Measurements from ENCODE around the gene GABRG3.

GABRG3 gene

GRCh38 chr15:27512281-27513001 lies 541.5 kb downstream of the GABRG3 start:
- DNase-seq (ENCODE audit: low spot score in 2 of 2) (no peak), ATAC-seq (no peak)
- Mint-ChIP-seq H3K4me1 (no peaks in the 10 kb centered on the region), H3K36me3 (no peaks in the 10 kb centered on the region), H3K9me3 (peaks cover 35% of the 10 kb centered on the region), H3K27ac (no peak overlapping the region), H3K4me3 (no peak overlapping the region)

- no peak overlapping the region for H3K4me3 Mint-ChIP-seq
- H3K27ac Mint-ChIP-seq, result no peak overlapping the region
- DNase-seq (ENCODE audit: low spot score in 2 of 2) (no peak), ATAC-seq (no peak)
- H3K4me1 Mint-ChIP-seq, result no peaks in the 10 kb centered on the region
- H3K36me3 Mint-ChIP-seq, result no peaks in the 10 kb centered on the region
- H3K9me3 Mint-ChIP-seq, result peaks cover 34% of the 10 kb centered on the region
Observed at GRCh38 chr15:27514526-27514925, 543.5 kb downstream of the GABRG3 start.

- no peaks in the 10 kb centered on the region for H3K36me3 Mint-ChIP-seq
Observed at GRCh38 chr15:27527490-27528067, 556.6 kb downstream of the GABRG3 start.

GRCh38 chr15:27529399-27529798 lies 558.4 kb downstream of the GABRG3 start:
- ATAC-seq, result no peak
- H3K9me3 Mint-ChIP-seq, result peaks cover 19% of the 10 kb centered on the region
- H3K4me1 Mint-ChIP-seq, result no peaks in the 10 kb centered on the region
- no peak overlapping the region for H3K4me3 Mint-ChIP-seq
- no peaks in the 10 kb centered on the region for H3K36me3 Mint-ChIP-seq
- H3K27ac Mint-ChIP-seq, result no peak overlapping the region
- no peak for DNase-seq (ENCODE audit: low spot score in 2 of 2)

More at GRCh38 chr15:27527490-27528067, 556.6 kb downstream of the GABRG3 start:
- ATAC-seq (no peak), DNase-seq (ENCODE audit: low spot score in 2 of 2) (no peak)
- Mint-ChIP-seq H3K4me3 (no peak overlapping the region), H3K9me3 (peaks cover 30% of the 10 kb centered on the region), H3K27ac (no peak overlapping the region), H3K4me1 (no peaks in the 10 kb centered on the region)

- no peak overlapping the region for H3K27ac Mint-ChIP-seq
- ATAC-seq, result no peak
Observed at GRCh38 chr15:27530994-27531393, 560.0 kb downstream of the GABRG3 start.

GRCh38 chr15:27532358-27532757 lies 561.4 kb downstream of the GABRG3 start:
- DNase-seq (ENCODE audit: low spot score in 2 of 2) (no peak), ATAC-seq (no peak)
- Mint-ChIP-seq H3K9me3 (peaks cover 4% of the 10 kb centered on the region), H3K4me1 (no peaks in the 10 kb centered on the region), H3K27ac (no peak overlapping the region), H3K4me3 (no peak overlapping the region), H3K36me3 (no peaks in the 10 kb centered on the region)

More at GRCh38 chr15:27530994-27531393, 560.0 kb downstream of the GABRG3 start:
- Mint-ChIP-seq H3K9me3 (peaks cover 12% of the 10 kb centered on the region), H3K4me1 (no peaks in the 10 kb centered on the region), H3K36me3 (no peaks in the 10 kb centered on the region), H3K4me3 (no peak overlapping the region)
- no peak for DNase-seq (ENCODE audit: low spot score in 2 of 2)

GRCh38 chr15:27535445-27536129 lies 564.6 kb downstream of the GABRG3 start:
- no peak overlapping the region for H3K27ac Mint-ChIP-seq

GRCh38 chr15:27538325-27538724 lies 567.3 kb downstream of the GABRG3 start:
- DNase-seq (ENCODE audit: low spot score in 2 of 2) (no peak), ATAC-seq (no peak)
- no peaks in the 10 kb centered on the region for H3K4me1 Mint-ChIP-seq
- H3K9me3 Mint-ChIP-seq, result peaks cover 11% of the 10 kb centered on the region
- H3K27ac Mint-ChIP-seq, result no peak overlapping the region
- H3K36me3 Mint-ChIP-seq, result no peaks in the 10 kb centered on the region
- no peak overlapping the region for H3K4me3 Mint-ChIP-seq

More at GRCh38 chr15:27535445-27536129, 564.6 kb downstream of the GABRG3 start:
- DNase-seq (ENCODE audit: low spot score in 2 of 2) (no peak), ATAC-seq (no peak)
- no peak overlapping the region for H3K4me3 Mint-ChIP-seq
- H3K36me3 Mint-ChIP-seq, result no peaks in the 10 kb centered on the region
- H3K9me3 Mint-ChIP-seq, result peaks cover 6% of the 10 kb centered on the region
- no peaks in the 10 kb centered on the region for H3K4me1 Mint-ChIP-seq

- H3K4me3 Mint-ChIP-seq, result no peak overlapping the region
- H3K36me3 Mint-ChIP-seq, result no peaks in the 10 kb centered on the region
- no peak overlapping the region for H3K27ac Mint-ChIP-seq
- ATAC-seq (no peak), DNase-seq (ENCODE audit: low spot score in 2 of 2) (no peak)
- H3K4me1 Mint-ChIP-seq, result no peaks in the 10 kb centered on the region
- peaks cover 13% of the 10 kb centered on the region for H3K9me3 Mint-ChIP-seq
Observed at GRCh38 chr15:27541581-27541980, 570.6 kb downstream of the GABRG3 start.

- H3K27ac Mint-ChIP-seq, result no peak overlapping the region
- no peak overlapping the region for H3K4me3 Mint-ChIP-seq
- DNase-seq (ENCODE audit: low spot score in 2 of 2), result no peak
- H3K9me3 Mint-ChIP-seq, result peaks cover 7% of the 10 kb centered on the region
- no peaks in the 10 kb centered on the region for H3K36me3 Mint-ChIP-seq
- ATAC-seq, result no peak
- no peaks in the 10 kb centered on the region for H3K4me1 Mint-ChIP-seq
Observed at GRCh38 chr15:27545494-27546255, 574.7 kb downstream of the GABRG3 start.

- Mint-ChIP-seq H3K36me3 (no peaks in the 10 kb centered on the region), H3K27ac (no peak overlapping the region)
- ATAC-seq, result no peak
Observed at GRCh38 chr15:27549746-27550145, 578.8 kb downstream of the GABRG3 start.

GRCh38 chr15:27550635-27551034 lies 579.7 kb downstream of the GABRG3 start:
- Mint-ChIP-seq H3K36me3 (no peaks in the 10 kb centered on the region), H3K27ac (no peak overlapping the region), H3K4me3 (no peak overlapping the region), H3K4me1 (no peaks in the 10 kb centered on the region), H3K9me3 (no peaks in the 10 kb centered on the region)
- ATAC-seq (no peak), DNase-seq (ENCODE audit: low spot score in 2 of 2) (no peak)

More at GRCh38 chr15:27549746-27550145, 578.8 kb downstream of the GABRG3 start:
- no peaks in the 10 kb centered on the region for H3K4me1 Mint-ChIP-seq
- H3K4me3 Mint-ChIP-seq, result no peak overlapping the region
- DNase-seq (ENCODE audit: low spot score in 2 of 2), result no peak
- no peaks in the 10 kb centered on the region for H3K9me3 Mint-ChIP-seq

- ATAC-seq (no peak), DNase-seq (ENCODE audit: low spot score in 2 of 2) (no peak)
- Mint-ChIP-seq H3K4me3 (no peak overlapping the region), H3K9me3 (peaks cover 20% of the 10 kb centered on the region), H3K27ac (no peak overlapping the region), H3K36me3 (no peaks in the 10 kb centered on the region), H3K4me1 (no peaks in the 10 kb centered on the region)
Observed at GRCh38 chr15:27561816-27562215, 590.8 kb downstream of the GABRG3 start.

GRCh38 chr15:27563765-27564370 lies 592.9 kb downstream of the GABRG3 start:
- no peak for DNase-seq (ENCODE audit: low spot score in 2 of 2)
- Mint-ChIP-seq H3K9me3 (peaks cover 20% of the 10 kb centered on the region), H3K4me3 (no peak overlapping the region), H3K27ac (no peak overlapping the region), H3K36me3 (no peaks in the 10 kb centered on the region), H3K4me1 (no peaks in the 10 kb centered on the region)
- no peak for ATAC-seq

GRCh38 chr15:27564656-27565055 lies 593.7 kb downstream of the GABRG3 start:
- H3K9me3 Mint-ChIP-seq, result peaks cover 23% of the 10 kb centered on the region
- H3K4me3 Mint-ChIP-seq, result no peak overlapping the region
- H3K36me3 Mint-ChIP-seq, result no peaks in the 10 kb centered on the region
- no peak for ATAC-seq
- H3K4me1 Mint-ChIP-seq, result no peaks in the 10 kb centered on the region
- DNase-seq (ENCODE audit: low spot score in 2 of 2), result no peak
- H3K27ac Mint-ChIP-seq, result no peak overlapping the region

All from stimulated activated effector memory CD8-positive, alpha-beta T cell treated with anti-CD3 and anti-CD28 coated beads, Interleukin-12 subunit alpha, Interleukin-12 subunit beta, amount 100 ng/mL, for 72 hours (primary cell).